ENCODE data around the gene RXRG.

GRCh38 chr1:165483412-165483811 is 38.5 kb upstream of the RXRG start:
- TF ChIP-seq CTCF (IDR thresholded peaks at IDR 0.05; ENCODE audit: poor library complexity) (no peak), EZH2 (IDR thresholded peaks at IDR 0.05; ENCODE audit: borderline replicate concordance) (no peak)

All from hepatocyte (in vitro differentiated cells).